Activated CD8-positive, alpha-beta T cell treated with anti-CD3 and anti-CD28 coated beads, Interleukin-2, amount 10 ng/mL, durations not matched to agents 7 days and 5 days (primary cell): ENCODE results near the gene CFAP45. TPM values are rescaled to one million over a fixed set of nuclear protein-coding genes. Genes with fewer than 3 reads are reported as not detected.
A peak's percentile ranks its signal among the peaks of the same experiment; 100 is the strongest.

ENCODE experiments used
- ATAC-seq: fragments of 150-1000 bp; cut with Tn5 transposase; one replicate; pipeline ENCODE4 v1.10.0; 2021; ENCODE audit warnings: moderate library complexity
- CTCF ChIA-PET: fragments of 350-600 bp; sonication (Branson Sonifier 250); formaldehyde crosslinking; loops from one replicate; lab custom pipeline; 2021; ENCODE audit warnings: antibody characterized with exemption; lab: Charles Lee
- POLR2A ChIA-PET: fragments of 350-600 bp; sonication (Branson Sonifier 250); formaldehyde crosslinking; loops from one replicate; lab custom pipeline; 2021; ENCODE audit warnings: antibody characterized with exemption; lab: Charles Lee
- DNase-seq: peaks from one replicate; pipeline ENCODE4 v3.0.0-alpha.2; 2020
- H3K27ac Mint-ChIP-seq: one replicate; pipeline ENCODE4 v1.8.0; 2021; ENCODE audit warnings: mild to moderate bottlenecking, mixed read lengths
- H3K27me3 Mint-ChIP-seq: one replicate; pipeline ENCODE4 v1.8.0; 2021; ENCODE audit warnings: low read depth, mixed read lengths
- H3K36me3 Mint-ChIP-seq: one replicate; pipeline ENCODE4 v1.8.0; 2021; ENCODE audit warnings: low read depth, mixed read lengths
- H3K4me1 Mint-ChIP-seq: one replicate; pipeline ENCODE4 v1.8.0; 2021; ENCODE audit warnings: low read depth, mixed read lengths
- H3K4me3 Mint-ChIP-seq: one replicate; pipeline ENCODE4 v1.8.0; 2021; ENCODE audit warnings: mild to moderate bottlenecking, mixed read lengths
- H3K9me3 Mint-ChIP-seq: one replicate; pipeline ENCODE4 v1.8.0; 2022; ENCODE audit warnings: mixed read lengths; ENCODE audit not compliant: insufficient read depth
- total RNA-seq, 2 experiments: library from RNA; stranded (reverse); gene quantifications; one replicate each; pipeline ENCODE4 v1.2.3, GENCODE V29; 2021

Gene CFAP45
- total RNA-seq, 2 experiments from 2014 or later: 0.34 to 0.79 TPM

- H3K4me3 Mint-ChIP-seq: no peak overlapping the region
- CTCF ChIA-PET: interaction anchor here (1.6 to 7.3 kb wide), 4 partner anchors 12 to 62 kb away, joined by 3 to 64 read pairs (median 4); partner anchors contain the start of gene FCRL6
- peaks cover 44% of the 10 kb centered on the region for H3K4me1 Mint-ChIP-seq
- ATAC-seq: no peak
- peaks cover 34% of the 10 kb centered on the region for H3K27me3 Mint-ChIP-seq
- peaks cover 12% of the 10 kb centered on the region for H3K36me3 Mint-ChIP-seq
- POLR2A ChIA-PET: no interaction called here
- H3K9me3 Mint-ChIP-seq: no peaks in the 10 kb centered on the region
- no peak overlapping the region for H3K27ac Mint-ChIP-seq
- DNase-seq: no peak
Measured at GRCh38 chr1:159829822-159830465, 70.0 kb downstream of the CFAP45 start.

- H3K27ac Mint-ChIP-seq: no peak overlapping the region
- no peak overlapping the region for H3K4me3 Mint-ChIP-seq
- ATAC-seq (no peak), DNase-seq (no peak)
- no peaks in the 10 kb centered on the region for H3K9me3 Mint-ChIP-seq
- H3K4me1 Mint-ChIP-seq: peaks cover 50% of the 10 kb centered on the region
- POLR2A ChIA-PET: no interaction called here
- H3K36me3 Mint-ChIP-seq: peaks cover 12% of the 10 kb centered on the region
- CTCF ChIA-PET: interaction anchor here (1.6 to 7.3 kb wide), 4 partner anchors 12 to 63 kb away, joined by 3 to 64 read pairs (median 4); partner anchors contain the start of gene FCRL6
- peaks cover 40% of the 10 kb centered on the region for H3K27me3 Mint-ChIP-seq
Measured at GRCh38 chr1:159829273-159829634, 70.7 kb downstream of the CFAP45 start.

DNA sequence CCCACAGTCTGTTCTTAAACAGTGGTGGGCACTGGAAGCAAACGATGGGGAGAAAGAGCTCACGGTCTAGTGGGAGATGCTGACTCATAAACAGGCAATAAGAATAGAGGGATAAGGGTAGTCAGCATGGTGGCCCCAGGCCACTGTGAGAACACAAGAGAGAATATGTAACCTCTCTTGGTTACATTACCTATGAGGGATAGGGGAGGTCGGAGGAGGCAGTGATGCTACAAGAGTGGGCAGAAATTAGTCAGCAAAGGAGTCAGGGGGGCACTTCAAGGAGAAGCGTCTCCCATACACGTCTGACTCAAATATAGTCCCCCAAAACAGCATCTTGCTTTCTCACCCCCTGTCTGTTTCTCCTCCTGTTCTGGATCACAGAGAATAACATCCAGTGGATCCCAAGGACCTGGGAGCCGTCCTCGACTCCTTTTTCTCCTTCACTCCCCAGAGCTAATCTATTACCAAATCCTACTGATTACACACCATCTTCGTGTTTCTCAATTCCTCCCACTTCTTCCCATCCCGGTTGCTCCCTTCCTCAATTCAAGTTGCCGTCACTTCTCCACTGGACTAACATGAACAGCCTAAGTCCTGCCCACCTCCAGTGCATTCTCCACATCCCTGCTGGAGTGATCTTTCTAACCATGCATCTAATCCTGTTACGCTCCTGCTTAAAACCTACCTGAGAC lies 71.2 kb downstream of the CFAP45 start:
- ATAC-seq (no peak), DNase-seq (no peak)
- Mint-ChIP-seq H3K27ac (no peak overlapping the region), H3K27me3 (peaks cover 43% of the 10 kb centered on the region), H3K36me3 (peaks cover 12% of the 10 kb centered on the region), H3K4me3 (no peak overlapping the region), H3K4me1 (peaks cover 53% of the 10 kb centered on the region), H3K9me3 (no peaks in the 10 kb centered on the region)
- ChIA-PET POLR2A (no interaction called here), CTCF (interaction anchor here (1.6 to 7.3 kb wide), 4 partner anchors 13 to 63 kb away, joined by 3 to 64 read pairs (median 4); partner anchors contain the start of gene FCRL6)

DNA sequence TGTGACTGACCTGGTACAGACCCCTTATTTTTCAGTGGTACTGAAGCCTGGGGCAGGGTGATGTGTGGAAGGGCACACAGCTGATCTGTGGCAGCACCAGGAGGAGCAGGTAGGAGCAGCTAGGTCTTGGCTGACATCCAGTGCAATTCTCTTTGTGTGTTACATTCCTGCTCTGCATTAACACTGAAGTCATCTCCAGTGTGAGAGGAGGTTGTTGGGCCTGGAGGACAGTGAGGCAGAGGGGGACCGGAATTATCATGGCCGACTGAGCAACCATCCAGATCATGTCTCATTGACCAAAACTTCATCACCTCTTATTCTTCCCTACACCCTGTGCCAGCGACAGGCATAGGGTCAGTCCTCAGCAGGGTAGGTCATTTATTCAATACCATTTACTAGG lies 71.8 kb downstream of the CFAP45 start:
- ATAC-seq: no peak
- Mint-ChIP-seq H3K4me1 (peaks cover 53% of the 10 kb centered on the region), H3K36me3 (peaks cover 12% of the 10 kb centered on the region), H3K9me3 (no peaks in the 10 kb centered on the region), H3K4me3 (no peak overlapping the region), H3K27me3 (peaks cover 43% of the 10 kb centered on the region), H3K27ac (no peak overlapping the region)
- CTCF ChIA-PET: interaction anchor here (0.9 to 7.3 kb wide), 6 partner anchors 15 to 64 kb away, joined by 3 to 64 read pairs (median 4); partner anchors contain the start of genes DUSP23 and FCRL6
- no peak for DNase-seq
- POLR2A ChIA-PET: interaction anchor here (0.6 kb wide), 1 partner anchor 25 kb away, joined by 3 read pairs; no protein-coding TSS in a partner anchor

DNA sequence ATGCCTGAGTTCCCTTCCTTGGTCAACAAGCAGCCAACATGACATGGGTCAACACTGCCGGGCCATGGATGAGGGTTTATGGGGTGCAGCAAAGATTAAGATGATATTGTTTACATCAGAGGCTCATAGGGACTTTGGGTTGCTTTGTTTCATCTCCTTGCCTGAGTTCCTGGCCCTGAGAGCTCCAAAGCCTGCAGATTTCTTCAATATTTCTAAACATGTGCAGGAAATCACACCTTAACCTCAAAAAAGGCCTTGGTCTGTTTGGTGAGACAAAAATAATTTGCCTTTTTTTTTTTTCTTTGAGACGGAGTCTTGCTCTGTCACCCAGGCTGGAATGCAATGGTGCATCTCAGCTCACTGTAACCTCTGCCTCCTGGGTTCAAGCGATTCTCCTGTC lies 72.4 kb downstream of the CFAP45 start:
- POLR2A ChIA-PET: interaction anchor here (0.6 to 1.9 kb wide), 3 partner anchors 15 to 95 kb away, joined by 3 to 5 read pairs (median 4); no protein-coding TSS in a partner anchor
- CTCF ChIA-PET: interaction anchor here (0.9 to 7.3 kb wide), 7 partner anchors 13 to 63 kb away, joined by 3 to 64 read pairs (median 5); partner anchors contain the start of genes DUSP23 and FCRL6
- Mint-ChIP-seq H3K4me1 (peaks cover 53% of the 10 kb centered on the region), H3K27me3 (peaks cover 49% of the 10 kb centered on the region), H3K4me3 (peak overlapping the region; percentile 44), H3K36me3 (peaks cover 12% of the 10 kb centered on the region), H3K27ac (peak overlapping the region; percentile 79), H3K9me3 (no peaks in the 10 kb centered on the region)
- peak; percentile 16 for ATAC-seq
- DNase-seq: peak; percentile 33

GRCh38 chr1:159827102-159827490 lies 72.9 kb downstream of the CFAP45 start:
- peak; percentile 30 for DNase-seq
- POLR2A ChIA-PET: interaction anchor here (1.1 to 1.9 kb wide), 3 partner anchors 11 to 96 kb away, joined by 3 to 5 read pairs (median 4); no protein-coding TSS in a partner anchor

DNA sequence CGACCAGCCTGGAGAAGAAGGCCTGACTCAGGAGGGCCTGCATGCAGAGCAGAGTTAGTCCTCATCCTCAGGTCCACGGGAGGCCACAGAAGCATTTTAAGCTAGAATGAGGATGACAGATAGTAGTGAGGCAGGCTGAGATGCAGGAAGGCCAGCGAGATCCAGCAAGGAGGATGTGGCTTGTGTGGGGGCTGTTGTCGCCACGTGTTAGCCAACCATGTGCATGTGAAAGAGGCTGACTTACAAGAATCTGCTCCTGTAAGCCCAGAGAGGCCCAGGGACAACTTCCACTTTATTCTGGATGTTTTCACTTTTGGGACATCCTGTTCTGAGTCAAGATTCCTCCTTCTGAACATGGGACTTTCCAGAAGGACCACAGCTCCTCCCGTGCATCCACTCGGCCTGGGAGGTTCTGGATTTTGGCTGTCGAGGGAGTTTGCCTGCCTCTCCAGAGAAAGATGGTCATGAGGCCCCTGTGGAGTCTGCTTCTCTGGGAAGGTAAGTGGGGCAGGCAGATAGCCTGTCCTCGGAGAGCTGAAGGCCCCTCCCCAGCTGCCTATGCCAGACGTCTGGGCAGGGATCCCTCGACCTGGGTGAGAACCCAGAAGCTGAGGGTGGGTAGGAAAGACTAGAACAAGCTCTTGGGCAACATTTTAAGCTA lies 73.4 kb downstream of the CFAP45 start, which contains the start of gene SLAMF8:
SLAMF8 (plus strand) TSS at position 433 of the 661 bp plus-strand sequence; CDS start at position 459, 26 bp downstream.
- DNase-seq (peak; percentile 89), ATAC-seq (peak; percentile 84)
- Mint-ChIP-seq H3K4me3 (peak within 1 kb of the TSS; percentile 54), H3K9me3 (no peaks in the 10 kb centered on the region), H3K27me3 (peaks cover 52% of the 10 kb centered on the region), H3K27ac (peak within 1 kb of the TSS; percentile 79), H3K4me1 (peaks cover 53% of the 10 kb centered on the region), H3K36me3 (peaks cover 12% of the 10 kb centered on the region)
- POLR2A ChIA-PET: interaction anchor here (0.6 to 1.9 kb wide), 4 partner anchors 10 to 96 kb away, joined by 3 to 5 read pairs (median 4); no protein-coding TSS in a partner anchor
- CTCF ChIA-PET: interaction anchor here (1.2 to 7.3 kb wide), 6 partner anchors 14 to 64 kb away, joined by 4 to 64 read pairs (median 8); partner anchors contain the start of genes DUSP23 and FCRL6

More at GRCh38 chr1:159827102-159827490, 72.9 kb downstream of the CFAP45 start:
- peak; percentile 12 for ATAC-seq
- H3K27me3 Mint-ChIP-seq: peaks cover 50% of the 10 kb centered on the region
- peak overlapping the region; percentile 79 for H3K27ac Mint-ChIP-seq
- peaks cover 12% of the 10 kb centered on the region for H3K36me3 Mint-ChIP-seq
- peak overlapping the region; percentile 54 for H3K4me3 Mint-ChIP-seq
- H3K9me3 Mint-ChIP-seq: no peaks in the 10 kb centered on the region
- H3K4me1 Mint-ChIP-seq: peaks cover 53% of the 10 kb centered on the region
- CTCF ChIA-PET: interaction anchor here (0.9 to 7.3 kb wide), 7 partner anchors 13 to 64 kb away, joined by 3 to 64 read pairs (median 5); partner anchors contain the start of genes DUSP23 and FCRL6

GRCh38 chr1:159825564-159825963 lies 74.4 kb downstream of the CFAP45 start:
- DNase-seq (peak; percentile 26), ATAC-seq (peak; percentile 14)
- POLR2A ChIA-PET: no interaction called here
- CTCF ChIA-PET: interaction anchor here (2.9 to 7.3 kb wide), 3 partner anchors 15 to 65 kb away, joined by 10 to 64 read pairs (median 39); partner anchors contain the start of gene FCRL6
- Mint-ChIP-seq H3K4me1 (peaks cover 53% of the 10 kb centered on the region), H3K36me3 (peaks cover 12% of the 10 kb centered on the region), H3K27ac (peak overlapping the region; percentile 79), H3K9me3 (no peaks in the 10 kb centered on the region), H3K27me3 (peaks cover 50% of the 10 kb centered on the region), H3K4me3 (peak overlapping the region; percentile 36)

- DNase-seq: no peak
- Mint-ChIP-seq H3K4me1 (peaks cover 44% of the 10 kb centered on the region), H3K27ac (no peak overlapping the region), H3K27me3 (peaks cover 52% of the 10 kb centered on the region), H3K36me3 (peaks cover 7% of the 10 kb centered on the region), H3K9me3 (no peaks in the 10 kb centered on the region), H3K4me3 (no peak overlapping the region)
- ChIA-PET CTCF (interaction anchor here (7.3 kb wide), 1 partner anchor 23 kb away, joined by 64 read pairs; the partner anchor contains the start of gene FCRL6), POLR2A (no interaction called here)
- no peak for ATAC-seq
Measured at GRCh38 chr1:159823406-159823805, 76.6 kb downstream of the CFAP45 start.
